Hepatic stellate cell (primary cell): ENCODE data around the gene TAF4.
"Not testable (repeated sequence)": the region's sequence is repeated elsewhere in the genome, so short reads cannot be mapped to it uniquely, and the experiment has no call there.

Experiments used
- DNase-seq: peaks from one replicate; pipeline ENCODE4 v3.0.0; 2011; ENCODE audit warnings: low spot score

Gene TAF4

GRCh38 chr20:62058941-62059340 is 6.7 kb downstream of the TAF4 start:
- DNase-seq: no peak

DNA sequence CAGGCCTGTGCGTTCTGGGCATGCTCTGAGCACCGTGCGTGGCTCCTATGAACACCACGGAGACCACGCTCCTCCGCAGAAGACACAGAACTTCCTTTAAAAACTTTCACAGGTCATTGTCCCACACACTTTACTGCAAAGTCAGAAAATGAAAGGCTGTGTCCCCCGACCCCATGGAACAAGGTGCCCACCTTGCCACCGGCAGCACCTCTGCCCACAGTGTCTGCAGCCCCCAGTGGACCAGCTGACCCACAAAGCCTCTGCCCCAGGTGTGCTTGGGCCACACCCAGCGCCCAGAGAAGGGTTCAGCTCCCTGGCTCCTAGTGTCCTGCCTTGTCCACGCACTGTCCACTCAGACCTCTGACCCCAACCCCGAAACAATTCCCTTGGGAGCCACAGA is 8.7 kb downstream of the TAF4 start:
- no peak for DNase-seq

DNA sequence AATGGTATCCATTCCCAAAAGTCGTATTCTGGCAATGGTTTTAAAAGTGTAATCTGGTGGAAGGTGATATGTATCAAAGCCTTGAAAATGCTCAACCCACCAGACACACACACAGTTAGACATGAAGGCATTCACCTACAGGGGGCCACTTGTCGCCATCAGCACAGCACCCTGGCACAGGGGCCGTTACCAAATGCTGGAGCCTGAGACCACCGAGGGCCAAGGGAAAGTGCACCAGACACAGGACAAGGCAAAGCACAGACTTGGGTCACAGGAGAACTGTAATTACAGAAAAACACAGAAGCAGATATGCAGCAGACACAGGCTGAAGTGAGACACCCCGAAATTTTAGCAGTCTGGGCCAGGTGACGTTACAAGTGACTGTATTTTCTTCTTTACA is 9.3 kb downstream of the TAF4 start:
- DNase-seq: no peak

GRCh38 chr20:62055862-62056115 is 9.9 kb downstream of the TAF4 start:
- not testable (repeated sequence) for DNase-seq

GRCh38 chr20:62055106-62055861 is 10.4 kb downstream of the TAF4 start:
- DNase-seq: no peak

DNA sequence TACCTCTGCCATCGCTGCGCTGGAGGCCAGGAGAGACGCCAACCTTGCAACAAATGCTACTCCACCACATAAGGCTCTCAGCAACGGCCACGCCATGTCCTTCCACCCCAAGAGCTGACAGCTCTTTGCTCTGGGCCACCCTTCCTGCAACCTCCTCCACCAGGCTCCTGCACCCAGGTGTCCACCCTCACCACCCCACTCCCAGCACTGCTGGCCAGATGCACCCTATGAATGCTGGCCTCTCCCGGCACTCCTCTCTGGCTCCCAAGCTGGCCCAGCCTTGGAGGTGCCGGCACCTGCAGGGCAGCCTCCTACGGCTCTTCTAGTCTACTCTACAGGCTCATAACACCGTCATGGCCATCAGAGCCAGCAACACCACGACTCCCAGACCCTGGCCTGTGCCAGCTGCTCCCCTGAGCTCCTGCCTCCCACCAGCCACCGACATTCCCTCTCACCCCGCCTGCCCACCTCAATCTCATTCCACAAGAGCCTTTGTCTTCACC is 11.2 kb downstream of the TAF4 start:
- DNase-seq: no peak

- DNase-seq: no peak
Measured at GRCh38 chr20:62053465-62054196, 12.1 kb downstream of the TAF4 start.

DNA sequence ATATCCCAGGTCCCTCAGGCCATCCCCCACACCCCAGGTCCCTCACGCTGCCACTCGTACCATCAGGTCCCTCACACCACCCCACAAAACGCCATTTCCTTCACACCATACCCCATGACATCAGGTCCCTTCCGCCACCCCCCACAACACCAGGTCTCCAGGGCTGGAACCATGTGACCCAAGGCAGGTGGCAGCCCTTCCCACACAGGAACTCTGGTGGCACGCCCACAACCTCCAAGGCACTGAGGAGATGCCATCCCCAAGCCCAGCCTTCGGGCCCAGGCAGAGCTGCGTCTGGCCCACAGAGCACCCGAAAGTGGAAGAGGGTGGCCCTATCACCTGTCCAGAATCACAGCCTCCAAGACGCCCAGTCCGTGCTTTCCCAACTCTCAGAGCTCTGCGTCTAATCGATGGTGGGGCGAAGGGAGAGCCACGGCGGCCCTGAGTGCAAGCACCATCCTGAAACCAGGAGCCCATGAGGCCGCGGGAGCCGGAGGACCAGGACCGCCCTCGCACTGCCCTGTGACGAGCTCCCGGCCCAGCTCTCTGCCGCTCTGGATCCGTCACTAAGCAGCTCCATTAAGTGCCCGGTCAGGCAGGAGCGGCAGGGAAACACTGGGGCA is 12.7 kb downstream of the TAF4 start:
- DNase-seq: no peak

DNA sequence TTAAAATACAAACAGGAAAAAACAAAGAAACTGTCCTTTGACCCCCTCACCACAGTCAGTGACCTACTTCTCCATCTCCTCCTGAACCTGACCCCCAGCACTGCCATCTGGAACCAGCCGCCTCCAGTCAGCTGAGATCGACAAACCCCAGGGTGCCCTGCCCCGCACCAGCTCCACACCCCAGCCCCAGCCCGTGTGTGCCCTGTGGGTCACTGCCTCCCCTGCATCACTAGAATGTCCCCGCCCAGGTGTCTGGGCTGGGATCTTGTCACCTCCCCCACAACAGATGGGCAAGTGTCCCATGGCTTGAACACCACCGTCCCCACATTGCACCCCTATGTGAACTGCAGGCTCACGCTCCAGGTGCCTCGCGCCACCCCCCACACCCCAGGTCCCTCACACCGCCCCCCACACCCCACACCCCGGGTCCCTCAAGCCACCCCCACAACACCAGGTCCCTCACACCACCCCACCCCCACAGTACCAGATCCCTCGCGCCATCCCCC is 13.3 kb downstream of the TAF4 start:
- DNase-seq: no peak

DNA sequence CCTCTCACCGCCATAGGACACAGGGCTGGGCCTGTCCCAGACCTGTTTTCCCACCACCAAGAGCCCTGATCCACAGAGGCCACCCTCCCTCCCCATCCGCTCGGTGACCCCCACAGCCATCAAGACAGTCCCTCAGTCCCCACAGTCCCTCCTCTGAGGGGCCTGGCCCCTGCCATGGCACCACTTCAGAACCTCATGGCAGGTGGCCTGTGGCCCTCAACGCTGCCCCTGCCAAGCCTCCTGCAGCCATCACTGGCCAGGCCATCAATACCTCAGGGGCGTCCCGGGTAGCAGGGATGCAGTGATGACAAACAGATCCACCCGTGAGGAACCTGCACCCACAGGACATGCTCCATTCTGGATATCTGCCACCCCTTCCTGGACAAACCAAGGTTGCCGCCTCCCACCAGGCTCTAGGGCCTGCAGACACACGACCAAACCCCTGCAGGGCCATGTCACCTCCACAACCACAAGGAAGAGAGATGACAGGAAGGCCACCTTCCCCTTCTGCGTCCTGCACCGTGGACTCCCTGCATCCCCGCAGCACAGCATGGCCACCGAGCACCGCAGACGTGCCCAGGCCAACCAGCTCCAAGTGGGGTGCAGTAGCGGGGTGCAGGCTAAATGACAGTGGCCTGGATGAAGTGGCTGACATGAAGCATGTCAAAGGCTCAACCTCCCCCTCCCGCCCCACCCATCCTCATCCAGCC is 14.0 kb downstream of the TAF4 start:
- no peak for DNase-seq

GRCh38 chr20:62051144-62051543 is 14.5 kb downstream of the TAF4 start:
- DNase-seq: no peak

DNA sequence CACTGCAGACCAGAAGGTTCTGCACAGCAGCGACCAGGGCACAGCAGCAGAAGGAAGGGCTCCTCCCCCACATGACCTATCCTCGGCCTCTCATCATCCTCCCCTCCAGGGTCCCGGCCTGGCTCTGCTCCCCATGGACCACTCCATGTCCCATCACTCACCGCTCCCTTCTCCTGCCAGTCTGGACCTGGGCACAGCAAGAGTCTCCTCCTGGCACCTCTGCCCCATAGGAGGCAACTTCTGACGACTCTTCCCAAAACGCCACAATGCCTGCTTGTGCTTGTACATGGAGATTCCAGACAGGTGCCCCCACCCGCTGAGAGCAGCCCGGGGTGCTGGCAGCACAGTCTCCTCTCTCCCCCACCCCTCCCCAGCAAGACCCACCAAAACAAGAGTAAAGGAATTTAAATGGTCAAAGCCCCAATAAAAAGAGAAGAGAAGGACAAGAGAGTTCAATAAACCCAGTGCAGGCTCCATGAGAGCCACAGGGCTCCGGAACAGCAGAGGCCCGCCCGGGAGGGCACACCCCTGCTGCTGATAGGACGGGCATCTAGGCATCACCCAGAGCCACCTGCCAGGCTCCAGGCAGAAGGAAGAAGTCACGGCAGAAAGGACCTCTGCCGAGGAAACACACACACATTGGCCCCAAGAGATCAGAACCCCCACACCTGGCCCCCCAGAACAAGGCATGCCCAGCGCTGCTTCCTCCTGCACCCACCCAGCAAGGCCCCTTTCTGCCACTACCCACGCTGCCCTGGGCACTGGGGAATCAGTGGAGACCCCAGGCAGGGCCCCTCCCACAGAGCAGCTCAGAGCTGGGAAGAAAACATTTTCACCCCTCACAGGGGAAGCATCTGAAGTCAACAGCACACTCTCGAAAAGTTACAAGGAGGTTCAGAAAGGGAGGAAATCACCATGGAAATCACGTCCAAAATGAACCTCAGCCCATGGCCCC is 15.2 kb downstream of the TAF4 start:
- DNase-seq: no peak

DNA sequence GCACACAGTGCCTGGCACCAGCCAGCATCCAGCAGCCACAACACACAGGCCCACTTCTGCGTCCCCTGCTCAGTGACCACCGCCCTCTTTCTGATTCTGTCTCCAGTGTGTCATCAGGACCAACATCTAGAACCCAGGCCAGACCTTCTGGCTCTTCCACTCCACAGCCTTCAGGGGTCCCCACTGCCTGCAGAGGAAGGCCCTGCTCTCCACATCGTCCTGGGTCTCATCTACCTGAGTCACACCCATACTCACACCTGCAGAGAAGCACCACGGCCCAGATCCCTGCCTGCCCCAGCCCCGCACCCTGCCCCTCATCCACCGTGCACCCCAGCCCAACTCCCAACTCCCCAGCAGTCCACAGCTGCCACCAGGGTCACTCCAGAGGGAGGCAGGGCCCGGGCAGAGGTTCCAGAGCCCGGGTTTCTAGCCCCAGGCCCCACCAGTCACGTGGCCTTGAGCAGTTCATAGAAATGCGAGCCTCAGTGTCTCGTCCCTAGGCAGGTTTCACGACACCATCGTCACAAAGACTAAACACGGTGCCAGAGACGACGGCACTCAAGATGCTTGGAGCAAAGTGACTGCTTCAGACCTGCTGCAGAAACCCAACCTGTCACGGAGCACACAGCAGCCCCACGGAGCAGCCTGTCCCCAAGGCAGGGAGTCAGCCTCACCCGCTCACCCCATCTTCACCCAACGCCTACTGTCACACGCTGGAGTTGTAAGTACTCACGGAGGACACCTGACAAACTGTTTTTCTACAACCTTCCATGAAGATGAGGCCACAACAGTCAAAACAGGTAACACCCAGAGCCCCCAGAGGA is 16.1 kb downstream of the TAF4 start:
- no peak for DNase-seq

GRCh38 chr20:62048821-62049291 is 16.8 kb downstream of the TAF4 start:
- DNase-seq: no peak

- DNase-seq: no peak
Measured at GRCh38 chr20:62048346-62048761, 17.3 kb downstream of the TAF4 start.

DNA sequence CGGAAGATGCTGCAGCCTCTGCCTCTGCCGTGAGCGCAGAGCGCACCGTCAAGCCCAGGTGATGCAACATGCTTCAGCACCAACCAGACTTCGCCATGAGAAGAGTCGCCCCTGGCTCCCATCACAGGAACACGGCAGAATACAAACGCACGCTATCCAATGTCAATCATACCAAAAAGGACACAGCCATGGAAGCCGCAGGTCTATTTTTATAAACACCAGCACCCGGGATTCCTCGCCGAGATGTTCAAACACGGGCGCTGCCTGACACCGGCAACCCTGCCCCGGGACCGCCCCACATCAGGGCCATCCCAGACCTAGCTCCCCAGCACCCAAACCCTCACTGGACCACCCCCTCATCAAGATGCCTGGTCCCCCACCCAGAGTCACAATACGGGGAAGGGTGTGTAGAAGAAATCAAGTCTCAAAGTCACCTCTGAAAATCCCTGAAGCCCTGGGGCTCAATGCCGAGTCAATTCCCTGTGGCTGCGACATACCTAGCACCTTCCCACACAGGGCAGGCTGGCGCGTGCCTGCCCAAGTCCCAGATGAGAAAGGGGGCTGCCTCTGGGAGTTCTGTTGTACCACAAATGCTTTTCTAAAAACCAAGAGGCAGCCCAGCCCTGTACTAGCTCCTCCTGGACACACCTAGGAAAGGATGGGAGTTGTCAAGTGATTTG is 17.9 kb downstream of the TAF4 start:
- DNase-seq: no peak

- DNase-seq: no peak
Measured at GRCh38 chr20:62046431-62046830, 19.2 kb downstream of the TAF4 start.

GRCh38 chr20:62045529-62046285 is 20.0 kb downstream of the TAF4 start:
- DNase-seq: no peak

DNA sequence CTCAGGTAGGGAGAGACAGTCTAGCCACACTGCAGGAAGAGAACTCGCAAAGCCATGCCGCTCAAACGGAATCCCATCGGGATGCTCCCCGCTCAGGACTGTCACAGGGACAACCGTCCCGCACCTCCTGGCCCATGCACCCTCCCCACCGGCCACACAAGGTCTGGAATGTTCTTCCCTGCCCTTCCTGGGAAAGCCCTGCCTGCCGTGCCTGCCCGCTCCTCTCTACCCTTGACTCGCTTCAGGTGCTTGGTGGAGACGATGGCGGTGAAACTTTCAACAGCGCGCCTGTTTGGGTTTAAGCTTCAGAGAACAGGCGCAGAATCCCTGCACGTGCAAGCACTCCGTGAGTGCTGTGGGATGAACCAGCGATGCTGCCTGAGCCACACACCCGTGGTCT is 20.6 kb downstream of the TAF4 start:
- no peak for DNase-seq
